SH-SY5Y (cell line): ENCODE results near the gene SAMD4A.

ENCODE experiments used
- GATA2 ChIP-seq: IDR thresholded peaks from 2 replicates; pipeline ENCODE4 v1.6.1; 2011; ENCODE audit warnings: mild to moderate bottlenecking, low read depth, low read length
- GATA3 ChIP-seq: IDR thresholded peaks from 2 replicates; pipeline ENCODE4 v1.6.1; 2011; ENCODE audit warnings: low read depth, mild to moderate bottlenecking, low read length, moderate library complexity

GRCh38 chr14:54585214-54585613 lies 18.3 kb downstream of the SAMD4A start:
- TF ChIP-seq GATA2, result no peak
- TF ChIP-seq GATA3, result no peak
